HepG2 (cell line): Measurements from ENCODE around the gene RAD51D. TPM values are rescaled to one million over a fixed set of nuclear protein-coding genes. Genes with fewer than 3 reads are reported as not detected.

Source experiments
- EED ChIP-seq: sonication (generic); formaldehyde crosslinking; IDR thresholded peaks from 2 replicates; pipeline ENCODE4 v1.5.0; 2020; ENCODE audit warnings: mild to moderate bottlenecking, missing genetic modification reagents
- FLYWCH1 ChIP-seq: sonication (generic); formaldehyde crosslinking; IDR thresholded peaks from 2 replicates; pipeline ENCODE4 v1.8.1; 2023; ENCODE audit warnings: mild to moderate bottlenecking, missing genetic modification reagents
- HMG20B ChIP-seq: conservative IDR thresholded peaks from 2 replicates; pipeline ENCODE4 v1.6.1; 2016; ENCODE audit warnings: missing genetic modification reagents, missing compliant biosample characterization
- KDM5B ChIP-seq: sonication (generic); formaldehyde crosslinking; IDR thresholded peaks from 2 replicates; pipeline ENCODE4 v1.4.0; 2020; ENCODE audit warnings: missing genetic modification reagents, mild to moderate bottlenecking, borderline replicate concordance
- MAZ ChIP-seq, 2 experiments: sonication (generic) in 1 of 2; formaldehyde crosslinking in 1 of 2; IDR thresholded peaks; 2 replicates each; pipeline versions ENCODE4 v1.5.0 to v1.6.1; 2012 to 2020; ENCODE audit warnings: low read depth in 2 of 2, mild to moderate bottlenecking in 2 of 2, borderline replicate concordance in 1 of 2, improper control_type of control experiment in 1 of 2, low read length in 1 of 2, missing genetic modification reagents in 1 of 2, moderate library complexity in 1 of 2
- PCBP2 ChIP-seq: fragments of 200-400 bp; formaldehyde crosslinking; optimal IDR thresholded peaks from 2 replicates; pipeline ENCODE3; 2018; ENCODE audit warnings: low read length, low read depth; ENCODE audit not compliant: poor library complexity, severe bottlenecking
- RBM39 ChIP-seq: fragments of 200-400 bp; formaldehyde crosslinking; IDR thresholded peaks from one replicate; pipeline ENCODE4 v1.6.1; 2018; ENCODE audit warnings: antibody characterized with exemption, mild to moderate bottlenecking, low read depth, low read length; ENCODE audit not compliant: poor library complexity, severe bottlenecking
- RCOR2 ChIP-seq: IDR thresholded peaks from 2 replicates; pipeline ENCODE4 v1.6.1; 2016; ENCODE audit warnings: missing biosample characterization, missing genetic modification reagents
- RXRA ChIP-seq: sonication (generic); formaldehyde crosslinking; IDR thresholded peaks from 2 replicates; pipeline ENCODE4 v1.5.1; 2020; ENCODE audit warnings: missing genetic modification reagents
- SIN3A ChIP-seq: IDR thresholded peaks from 2 replicates; pipeline ENCODE4 v1.6.1; 2011; ENCODE audit warnings: low read depth, mild to moderate bottlenecking, control low read depth, low read length, borderline replicate concordance
- SMARCE1 ChIP-seq: fragments of 450-650 bp; IDR thresholded peaks from 2 replicates; pipeline ENCODE4 v1.6.1; 2017; ENCODE audit warnings: borderline replicate concordance
- STAT5B ChIP-seq: sonication (generic); formaldehyde crosslinking; IDR thresholded peaks from 2 replicates; pipeline ENCODE4 v1.4.0; 2020; ENCODE audit warnings: missing genetic modification reagents
- ZFP90 ChIP-seq: sonication (generic); formaldehyde crosslinking; IDR thresholded peaks from 2 replicates; pipeline ENCODE4 v1.8.0; 2022; ENCODE audit warnings: missing genetic modification reagents, mild to moderate bottlenecking, inconsistent platforms, borderline replicate concordance
- ZNF121 ChIP-seq: sonication (generic); formaldehyde crosslinking; IDR thresholded peaks from 2 replicates; pipeline ENCODE4 v1.5.0; 2020; ENCODE audit warnings: mild to moderate bottlenecking, missing genetic modification reagents
- ZNF24 ChIP-seq: fragments of 450-650 bp; IDR thresholded peaks from 2 replicates; pipeline ENCODE4 v1.6.1; 2017; ENCODE audit warnings: antibody characterized with exemption, mild to moderate bottlenecking
- ZNF263 ChIP-seq: sonication (generic); formaldehyde crosslinking; IDR thresholded peaks from 2 replicates; pipeline ENCODE4 v1.4.0; 2020; ENCODE audit warnings: missing genetic modification reagents
- ZNF329 ChIP-seq: sonication (generic); formaldehyde crosslinking; IDR thresholded peaks from 2 replicates; pipeline ENCODE4 v1.9.0; 2021; ENCODE audit warnings: low read depth, mild to moderate bottlenecking, missing genetic modification reagents
- ZNF557 ChIP-seq: sonication (generic); formaldehyde crosslinking; IDR thresholded peaks from 2 replicates; pipeline ENCODE4 v1.4.0; 2020; ENCODE audit warnings: missing genetic modification reagents
- ZNF569 ChIP-seq: sonication (generic); formaldehyde crosslinking; IDR thresholded peaks from 2 replicates; pipeline ENCODE4 v1.5.0; 2020; ENCODE audit warnings: mild to moderate bottlenecking, missing genetic modification reagents, moderate library complexity, borderline replicate concordance
- ZNF674 ChIP-seq: sonication (generic); formaldehyde crosslinking; IDR thresholded peaks from 2 replicates; pipeline ENCODE4 v1.5.0; 2020; ENCODE audit warnings: low read depth, mild to moderate bottlenecking, missing genetic modification reagents
- polyA plus RNA-seq, 8 experiments: library from polyadenylated mRNA; depleted of rRNA in 3 of 8; stranded (reverse) in 7 of 8; unstranded in 1 of 8; fragments of >200 nt; fragmentation: Illumina TruSeq in 4 of 8; extraction: Trizol in 4 of 8; gene quantifications; 2 replicates each; pipeline versions ENCODE4 v1.2.1 to v1.2.3, GENCODE V29; 2011 to 2016; ENCODE audit warnings: low read depth in 4 of 8, missing spikeins in 1 of 8, mixed read lengths in 1 of 8; ENCODE audit not compliant: insufficient read depth in 1 of 8
- total RNA-seq, 5 experiments: library from RNA; depleted of rRNA; stranded (reverse); fragments of >200 nt; fragmentation: Illumina TruSeq; extraction: Trizol; gene quantifications; 2 replicates each; pipeline ENCODE4 v1.2.3, GENCODE V29; 2016; ENCODE audit warnings: low read depth in 1 of 5
- TF ChIP-seq, protein P1 (sequence below): sonication (generic); formaldehyde crosslinking; IDR thresholded peaks from 2 replicates; pipeline ENCODE4 v1.8.0; 2022; ENCODE audit warnings: mild to moderate bottlenecking, missing genetic modification reagents
- TF ChIP-seq, protein P2 (sequence below): sonication (generic); formaldehyde crosslinking; IDR thresholded peaks from 2 replicates; pipeline ENCODE4 v1.4.0; 2020; ENCODE audit warnings: missing genetic modification reagents
- TF ChIP-seq, protein P3 (sequence below): sonication (generic); formaldehyde crosslinking; IDR thresholded peaks from 2 replicates; pipeline ENCODE4; 2020; ENCODE audit warnings: missing genetic modification reagents, mild to moderate bottlenecking, borderline replicate concordance
- TF ChIP-seq, protein P4 (sequence below): sonication (generic); formaldehyde crosslinking; IDR thresholded peaks from 2 replicates; pipeline ENCODE4 v1.8.1; 2023; ENCODE audit warnings: mild to moderate bottlenecking, missing genetic modification reagents, borderline replicate concordance

The RAD51D gene
- total and polyA plus RNA-seq, 2 of the 13 experiments (the other 11 are each of a cell fraction or from before 2014, with no cell fraction given): 6.7 to 13.1 TPM

DNA sequence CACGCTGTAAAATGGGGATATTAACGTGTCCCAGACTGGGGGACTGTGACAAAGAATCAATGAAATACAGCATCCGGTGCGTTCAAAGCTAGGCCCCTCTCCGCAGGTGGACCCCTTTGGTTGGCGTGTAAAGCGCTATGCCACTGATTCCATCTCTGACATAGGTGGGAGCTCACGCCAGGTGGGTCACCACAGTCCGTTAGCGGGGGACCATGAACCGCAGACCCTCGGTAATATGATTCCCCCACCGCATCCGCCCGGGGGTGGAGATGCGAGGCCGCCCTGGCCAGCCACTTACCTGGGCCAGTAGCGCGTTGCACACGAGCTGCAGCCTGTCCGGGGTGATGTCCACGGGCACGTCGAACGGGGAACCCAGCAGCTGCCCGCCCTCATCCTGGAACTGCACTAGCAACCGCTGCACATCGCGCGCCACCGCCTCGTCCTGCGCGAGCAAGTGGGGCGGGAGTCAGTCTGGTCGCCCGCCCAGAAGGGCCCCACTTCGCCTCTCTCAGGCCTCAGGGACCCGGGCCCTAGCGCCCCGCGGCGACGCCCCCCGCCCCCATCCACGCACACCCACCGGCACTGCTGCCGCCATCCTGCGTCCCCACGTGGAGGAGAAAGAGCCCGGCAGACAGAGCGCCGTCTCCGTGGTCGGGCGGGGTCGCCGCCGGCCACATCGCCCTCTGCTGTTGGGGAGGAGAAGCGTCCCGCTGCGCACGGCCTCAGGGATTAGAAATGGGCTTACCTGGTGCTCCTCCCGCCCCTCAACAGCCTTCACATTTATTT lies 22.2 kb upstream of the RAD51D start, which contains the start of gene NLE1 (continued):
- TF ChIP-seq KDM5B (peak; percentile 97), PCBP2 (no peak), ZNF263 (CRISPR knock-in tag) (peak; percentile 40; the same call in 1 of the 2 replicates), ZNF121 (peak; percentile 35; the same call in 1 of the 2 replicates), ZNF569 (no peak), STAT5B (CRISPR knock-in tag) (0 out of 2 replicates have a peak, but pooled peaks have one; percentile 68), ZNF674 (CRISPR knock-in tag) (peak; percentile 79; the same call in 1 of the 2 replicates), HMG20B (no peak), RBM39 (peak; percentile 86), ZNF24 (no peak), FLYWCH1 (CRISPR knock-in tag) (no peak), SIN3A (peak; percentile 97; the same call in 1 of the 2 replicates), ZNF329 (CRISPR knock-in tag) (no peak), EED (0 out of 2 replicates have a peak, but pooled peaks have one; percentile 31), RXRA (peak; percentile 38; the same call in 1 of the 2 replicates), MAZ (IDR thresholded peaks at IDR 0.05; ENCODE audit: borderline replicate concordance, low read depth, low read length) (0 out of 2 replicates have a peak, but pooled peaks have one; percentile 54), MAZ (CRISPR knock-in tag; IDR thresholded peaks at IDR 0.05; ENCODE audit: low read depth) (peak; percentile 91), RCOR2 (CRISPR knock-in tag) (no peak), ZFP90 (CRISPR knock-in tag) (peak; percentile 59), SMARCE1 (no peak), ZNF557 (CRISPR knock-in tag) (no peak)
- TF ChIP-seq, protein P1, sequence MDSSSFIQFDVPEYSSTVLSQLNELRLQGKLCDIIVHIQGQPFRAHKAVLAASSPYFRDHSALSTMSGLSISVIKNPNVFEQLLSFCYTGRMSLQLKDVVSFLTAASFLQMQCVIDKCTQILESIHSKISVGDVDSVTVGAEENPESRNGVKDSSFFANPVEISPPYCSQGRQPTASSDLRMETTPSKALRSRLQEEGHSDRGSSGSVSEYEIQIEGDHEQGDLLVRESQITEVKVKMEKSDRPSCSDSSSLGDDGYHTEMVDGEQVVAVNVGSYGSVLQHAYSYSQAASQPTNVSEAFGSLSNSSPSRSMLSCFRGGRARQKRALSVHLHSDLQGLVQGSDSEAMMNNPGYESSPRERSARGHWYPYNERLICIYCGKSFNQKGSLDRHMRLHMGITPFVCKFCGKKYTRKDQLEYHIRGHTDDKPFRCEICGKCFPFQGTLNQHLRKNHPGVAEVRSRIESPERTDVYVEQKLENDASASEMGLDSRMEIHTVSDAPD: no peak
- TF ChIP-seq, protein P2, sequence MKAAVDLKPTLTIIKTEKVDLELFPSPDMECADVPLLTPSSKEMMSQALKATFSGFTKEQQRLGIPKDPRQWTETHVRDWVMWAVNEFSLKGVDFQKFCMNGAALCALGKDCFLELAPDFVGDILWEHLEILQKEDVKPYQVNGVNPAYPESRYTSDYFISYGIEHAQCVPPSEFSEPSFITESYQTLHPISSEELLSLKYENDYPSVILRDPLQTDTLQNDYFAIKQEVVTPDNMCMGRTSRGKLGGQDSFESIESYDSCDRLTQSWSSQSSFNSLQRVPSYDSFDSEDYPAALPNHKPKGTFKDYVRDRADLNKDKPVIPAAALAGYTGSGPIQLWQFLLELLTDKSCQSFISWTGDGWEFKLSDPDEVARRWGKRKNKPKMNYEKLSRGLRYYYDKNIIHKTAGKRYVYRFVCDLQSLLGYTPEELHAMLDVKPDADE (CRISPR knock-in tag): no peak
- TF ChIP-seq, protein P3, sequence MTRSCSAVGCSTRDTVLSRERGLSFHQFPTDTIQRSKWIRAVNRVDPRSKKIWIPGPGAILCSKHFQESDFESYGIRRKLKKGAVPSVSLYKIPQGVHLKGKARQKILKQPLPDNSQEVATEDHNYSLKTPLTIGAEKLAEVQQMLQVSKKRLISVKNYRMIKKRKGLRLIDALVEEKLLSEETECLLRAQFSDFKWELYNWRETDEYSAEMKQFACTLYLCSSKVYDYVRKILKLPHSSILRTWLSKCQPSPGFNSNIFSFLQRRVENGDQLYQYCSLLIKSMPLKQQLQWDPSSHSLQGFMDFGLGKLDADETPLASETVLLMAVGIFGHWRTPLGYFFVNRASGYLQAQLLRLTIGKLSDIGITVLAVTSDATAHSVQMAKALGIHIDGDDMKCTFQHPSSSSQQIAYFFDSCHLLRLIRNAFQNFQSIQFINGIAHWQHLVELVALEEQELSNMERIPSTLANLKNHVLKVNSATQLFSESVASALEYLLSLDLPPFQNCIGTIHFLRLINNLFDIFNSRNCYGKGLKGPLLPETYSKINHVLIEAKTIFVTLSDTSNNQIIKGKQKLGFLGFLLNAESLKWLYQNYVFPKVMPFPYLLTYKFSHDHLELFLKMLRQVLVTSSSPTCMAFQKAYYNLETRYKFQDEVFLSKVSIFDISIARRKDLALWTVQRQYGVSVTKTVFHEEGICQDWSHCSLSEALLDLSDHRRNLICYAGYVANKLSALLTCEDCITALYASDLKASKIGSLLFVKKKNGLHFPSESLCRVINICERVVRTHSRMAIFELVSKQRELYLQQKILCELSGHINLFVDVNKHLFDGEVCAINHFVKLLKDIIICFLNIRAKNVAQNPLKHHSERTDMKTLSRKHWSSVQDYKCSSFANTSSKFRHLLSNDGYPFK (CRISPR knock-in tag): peak; percentile 88; the same call in 1 of the 2 replicates
- TF ChIP-seq, protein P4, sequence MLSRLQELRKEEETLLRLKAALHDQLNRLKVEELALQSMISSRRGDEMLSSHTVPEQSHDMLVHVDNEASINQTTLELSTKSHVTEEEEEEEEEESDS (CRISPR knock-in tag): no peak
